Left cardiac atrium (tissue), 4 donors: Measurements from ENCODE around the gene APOBEC3F. TPM values are rescaled to one million over a fixed set of nuclear protein-coding genes. Genes with fewer than 3 reads are reported as not detected.
"Not testable (repeated sequence)": the region's sequence is repeated elsewhere in the genome, so short reads cannot be mapped to it uniquely, and the experiment has no call there.

Experiments used
- ATAC-seq, 2 donors: fragments of 200-7000 bp; cut with Tn5 transposase; one replicate each; pipeline ENCODE4 v1.9.1; 2020; ENCODE audit warnings: mild to moderate bottlenecking in 2 of 2, moderate library complexity in 2 of 2
- DNase-seq: peaks from one replicate; pipeline ENCODE4 v3.0.0-alpha.2; 2020
- intact Hi-C, 2 donors: fragments of 100-400 bp; cut with DNase I; formaldehyde crosslinking; loops; one replicate each; pipeline versions ENCODE4 v1.14.1 to v1.15.1; 2022 to 2023
- long read RNA-seq: library from polyadenylated mRNA; unstranded; transcript quantifications from one replicate; pipeline ENCODE4 v2.0.0, GENCODE V29; 2021
- total RNA-seq, 2 donors: library from RNA; stranded (reverse); fragmentation: NEBNext Ultra II Directional; extraction: Animal tissue kit (Norgen Biotek cat#: 25700); gene quantifications; one replicate each; pipeline ENCODE4 v1.2.1, GENCODE V29; 2021
- donor health status: DM: no; HTN: yes; CAD: no.
- donor health status: DM: no; HTN: yes; CAD: no; lungs with severe emphysema.
- donor health status: DM: yes; HTN: yes; CAD: no.
- donor health status: Dilated cardiomyopathy.

APOBEC3F gene
- total RNA-seq = 1 to 10 TPM; 5.2 to 6.6 TPM
- long read RNA-seq, partial matches to known transcripts = 2 of 3 reads
- long read RNA-seq, other reads (novel, unspliced or antisense) = 1 of 3 reads

DNA sequence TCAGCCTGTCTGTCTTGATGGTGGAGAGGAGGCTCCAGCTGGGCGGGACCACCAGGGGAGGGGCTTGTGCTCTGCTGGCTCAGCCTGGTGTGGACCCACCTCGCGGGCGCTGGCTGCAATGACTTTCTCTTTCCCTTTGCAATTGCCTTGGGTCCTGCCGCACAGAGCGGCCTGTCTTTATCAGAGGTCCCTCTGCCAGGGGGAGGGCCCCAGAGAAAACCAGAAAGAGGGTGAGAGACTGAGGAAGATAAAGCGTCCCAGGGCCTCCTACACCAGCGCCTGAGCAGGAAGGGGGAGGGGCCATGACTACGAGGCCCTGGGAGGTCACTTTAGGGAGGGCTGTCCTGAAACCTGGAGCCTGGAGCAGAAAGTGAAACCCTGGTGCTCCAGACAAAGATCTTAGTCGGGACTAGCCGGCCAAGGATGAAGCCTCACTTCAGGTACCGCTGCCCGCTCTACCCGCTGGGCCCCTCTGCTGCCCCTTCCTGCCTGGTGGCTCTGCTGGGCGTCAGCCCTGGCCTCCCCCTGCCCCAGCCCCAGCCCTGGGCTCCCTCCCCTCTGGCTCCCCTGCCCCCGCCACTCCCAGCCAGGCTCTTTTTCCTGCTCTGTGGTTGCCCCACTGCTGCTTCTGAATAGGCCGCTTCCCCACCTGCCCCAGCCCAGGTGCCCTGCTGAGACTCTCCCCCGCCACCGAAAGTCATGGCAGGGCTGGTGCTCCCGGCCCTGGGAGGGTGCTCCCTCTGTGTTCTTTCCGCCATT, at the start of gene APOBEC3F:
TSS of gene APOBEC3F (plus strand) at position 327 of the 759 bp plus-strand sequence. CDS start at position 424, 97 bp downstream.
- peak; percentile 66 for DNase-seq
- intact Hi-C loops = not testable (repeated sequence)
- ATAC-seq = peak; percentile 94 to 96

DNA sequence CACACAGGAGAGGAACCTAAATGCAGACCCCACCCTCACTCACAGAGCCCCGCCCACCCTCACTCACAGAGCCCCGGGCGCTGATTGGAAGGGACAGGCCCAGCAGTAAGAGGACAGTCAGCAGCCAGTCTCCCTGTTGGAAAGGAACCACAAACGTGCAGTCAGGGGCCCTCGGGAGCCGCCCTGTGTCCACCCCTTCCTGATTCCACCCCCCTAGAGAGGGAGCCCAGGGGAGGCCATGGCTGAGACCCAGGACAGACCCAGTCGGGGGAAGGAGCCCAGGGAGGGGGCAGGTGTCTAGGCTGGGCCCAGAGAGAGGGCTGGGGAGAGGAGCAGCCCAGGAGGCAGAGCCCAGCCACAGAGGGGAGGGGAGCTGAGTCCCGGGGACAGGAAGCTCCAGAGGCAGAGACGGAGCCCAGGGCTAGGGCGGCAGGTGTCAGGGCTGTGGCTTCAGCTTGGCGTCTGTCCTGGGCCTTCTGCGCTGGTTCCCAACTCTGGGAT, 47.7 kb upstream of the APOBEC3F start:
- intact Hi-C loops = loop anchor here in 1 of 2 donors (10.0 kb wide), 1 partner anchor 48 kb away; no protein-coding TSS in a partner anchor
- DNase-seq (peak; percentile 56), ATAC-seq (peak; percentile 79 to 88)

DNA sequence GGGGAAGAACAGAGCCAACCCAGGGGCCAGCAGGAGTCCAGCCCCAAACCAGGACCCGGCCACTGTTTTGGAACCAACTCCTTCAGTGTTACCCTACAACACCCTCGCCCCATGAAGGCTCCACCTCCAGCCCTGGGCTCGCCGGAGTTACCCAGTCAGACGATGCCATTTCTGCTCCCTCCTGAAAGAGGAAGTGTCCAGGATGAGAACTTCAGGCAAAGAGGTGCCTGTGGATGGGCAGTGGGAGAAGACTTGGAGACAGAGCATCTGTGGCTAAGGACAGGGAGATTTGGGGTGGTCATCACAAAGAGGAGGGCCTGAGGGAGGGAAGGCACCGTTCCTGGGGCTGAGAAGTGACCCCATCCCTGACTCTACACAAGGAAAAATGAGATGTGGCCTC, 44.6 kb upstream of the APOBEC3F start:
- DNase-seq (no peak), ATAC-seq (no peak)
- intact Hi-C loops = loop anchor here in 1 of 2 donors (10.0 kb wide), 1 partner anchor 51 kb away; no protein-coding TSS in a partner anchor

DNA sequence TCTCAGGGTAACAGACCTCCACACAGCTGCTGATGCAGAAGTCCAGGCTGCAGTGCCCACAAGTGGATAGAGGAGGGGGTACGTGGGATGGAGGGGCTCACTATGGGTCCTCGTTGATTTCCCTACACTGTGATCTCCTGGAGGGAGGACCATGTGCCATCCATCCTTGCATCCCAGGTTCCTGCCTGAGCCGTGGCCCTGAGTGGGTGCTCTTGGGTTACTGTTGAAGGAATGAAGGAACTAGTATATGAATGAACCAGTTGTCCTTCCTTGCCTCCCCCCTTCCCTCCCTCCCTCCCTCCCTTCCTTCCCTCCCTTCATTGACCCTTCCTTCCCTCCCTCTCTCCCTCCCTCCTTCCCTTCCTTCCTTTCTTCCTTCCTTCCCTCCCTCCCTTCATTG, 43.1 kb upstream of the APOBEC3F start:
- intact Hi-C loops = loop anchor here in 1 of 2 donors (10.0 kb wide), 1 partner anchor 53 kb away; no protein-coding TSS in a partner anchor
- ATAC-seq (no peak), DNase-seq (no peak)

DNA sequence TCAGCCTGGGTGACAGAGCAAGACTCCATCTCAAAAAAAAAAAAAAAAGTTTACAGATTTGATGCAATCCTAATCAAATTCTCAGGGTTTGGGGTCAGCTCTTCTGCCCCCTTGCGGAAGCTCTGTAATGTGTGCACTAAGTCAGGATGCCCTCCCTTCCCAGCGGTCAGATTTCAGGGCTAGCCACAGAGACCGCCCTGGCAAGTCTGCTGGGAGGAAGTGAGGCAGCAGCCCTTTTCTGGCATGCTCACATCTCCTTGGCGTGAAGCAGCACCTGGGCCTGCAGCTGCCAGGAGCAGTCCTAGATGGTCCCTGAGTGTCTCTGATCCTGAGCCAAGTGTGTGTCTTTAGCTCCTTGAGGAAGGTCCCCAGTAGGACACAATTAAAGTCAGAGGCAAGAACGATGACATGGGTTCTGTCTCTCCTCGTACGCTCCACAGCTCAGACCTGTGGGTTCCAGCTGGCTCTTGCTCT, 37.5 kb upstream of the APOBEC3F start:
- ATAC-seq = peak; percentile 92 to 96
- intact Hi-C loops = loop anchor here (1.0 to 10.0 kb wide), 4 partner anchors 122 to 238 kb away; no protein-coding TSS in a partner anchor
- peak; percentile 81 for DNase-seq

DNA sequence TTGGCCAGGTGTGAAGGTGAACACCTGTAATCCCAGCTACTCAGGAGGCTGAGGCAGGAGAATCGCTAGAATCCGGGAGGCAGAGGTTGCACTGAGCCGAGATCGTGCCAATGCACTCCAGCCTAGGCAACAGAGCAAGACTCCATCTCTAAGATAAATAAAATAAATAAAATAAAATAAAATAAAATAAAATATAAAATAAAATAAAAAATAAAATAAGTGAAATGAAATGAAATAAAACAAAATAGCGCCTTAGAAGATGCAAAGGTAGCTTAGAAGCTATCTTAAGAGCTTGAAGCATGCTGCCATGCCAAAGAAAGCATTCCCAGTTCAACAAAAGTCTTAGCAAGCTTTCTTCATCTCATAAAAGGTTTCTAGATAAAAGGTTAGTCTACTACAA, 33.5 kb upstream of the APOBEC3F start:
- no peak for DNase-seq
- ATAC-seq = no peak
- intact Hi-C loops = loop anchor here (5.0 to 10.0 kb wide), 3 partner anchors 115 to 242 kb away; no protein-coding TSS in a partner anchor

DNA sequence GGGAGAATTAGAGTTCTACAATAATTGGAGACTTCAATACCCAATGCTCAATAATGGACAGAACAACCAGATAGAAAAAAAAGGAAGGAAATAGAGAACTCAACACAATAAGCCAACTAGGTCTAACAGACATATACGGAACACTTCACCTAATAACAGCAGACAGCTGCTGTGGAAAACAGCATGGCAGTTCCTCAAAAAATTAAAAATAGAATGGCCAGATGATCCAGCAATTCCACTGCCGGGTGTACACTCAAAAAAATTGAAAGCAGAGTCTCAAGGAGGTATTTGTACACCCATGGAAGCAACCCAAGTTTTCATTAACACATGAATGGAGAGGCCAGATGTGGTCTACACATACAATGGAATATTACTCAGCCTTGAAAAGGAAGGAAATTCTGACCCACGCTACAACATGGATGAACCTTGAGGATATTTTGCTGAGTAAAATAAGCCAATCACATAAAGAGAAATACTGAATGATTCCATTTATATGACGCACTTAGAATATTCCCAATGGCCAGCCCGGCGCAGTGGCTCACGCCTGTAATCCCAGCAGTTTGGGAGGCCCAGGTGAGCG, 32.3 kb upstream of the APOBEC3F start:
- DNase-seq, ATAC-seq: not testable (repeated sequence)
- intact Hi-C loops = loop anchor here (5.0 to 10.0 kb wide), 3 partner anchors 114 to 244 kb away; no protein-coding TSS in a partner anchor

DNA sequence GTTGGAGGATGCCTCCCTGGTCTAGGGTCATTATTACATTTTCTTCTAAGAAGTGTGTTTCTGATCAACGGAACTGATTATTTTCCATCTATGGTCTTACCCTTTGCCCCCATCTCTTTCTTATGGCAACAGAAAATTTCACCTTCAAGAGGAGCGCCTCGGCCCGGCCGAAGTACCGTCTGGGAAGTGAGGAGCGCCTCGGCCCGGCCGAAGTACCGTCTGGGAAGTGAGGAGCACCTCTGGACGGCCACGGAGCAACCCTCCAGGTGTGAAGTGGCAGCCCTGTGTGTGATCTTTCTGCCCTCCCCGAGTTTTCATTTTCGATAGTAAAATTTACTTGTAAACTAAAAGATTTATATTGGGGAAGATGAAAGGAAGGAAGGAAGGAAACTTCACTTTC, 29.7 kb upstream of the APOBEC3F start:
- intact Hi-C loops = no loop called here
- no peak for DNase-seq
- no peak for ATAC-seq

DNA sequence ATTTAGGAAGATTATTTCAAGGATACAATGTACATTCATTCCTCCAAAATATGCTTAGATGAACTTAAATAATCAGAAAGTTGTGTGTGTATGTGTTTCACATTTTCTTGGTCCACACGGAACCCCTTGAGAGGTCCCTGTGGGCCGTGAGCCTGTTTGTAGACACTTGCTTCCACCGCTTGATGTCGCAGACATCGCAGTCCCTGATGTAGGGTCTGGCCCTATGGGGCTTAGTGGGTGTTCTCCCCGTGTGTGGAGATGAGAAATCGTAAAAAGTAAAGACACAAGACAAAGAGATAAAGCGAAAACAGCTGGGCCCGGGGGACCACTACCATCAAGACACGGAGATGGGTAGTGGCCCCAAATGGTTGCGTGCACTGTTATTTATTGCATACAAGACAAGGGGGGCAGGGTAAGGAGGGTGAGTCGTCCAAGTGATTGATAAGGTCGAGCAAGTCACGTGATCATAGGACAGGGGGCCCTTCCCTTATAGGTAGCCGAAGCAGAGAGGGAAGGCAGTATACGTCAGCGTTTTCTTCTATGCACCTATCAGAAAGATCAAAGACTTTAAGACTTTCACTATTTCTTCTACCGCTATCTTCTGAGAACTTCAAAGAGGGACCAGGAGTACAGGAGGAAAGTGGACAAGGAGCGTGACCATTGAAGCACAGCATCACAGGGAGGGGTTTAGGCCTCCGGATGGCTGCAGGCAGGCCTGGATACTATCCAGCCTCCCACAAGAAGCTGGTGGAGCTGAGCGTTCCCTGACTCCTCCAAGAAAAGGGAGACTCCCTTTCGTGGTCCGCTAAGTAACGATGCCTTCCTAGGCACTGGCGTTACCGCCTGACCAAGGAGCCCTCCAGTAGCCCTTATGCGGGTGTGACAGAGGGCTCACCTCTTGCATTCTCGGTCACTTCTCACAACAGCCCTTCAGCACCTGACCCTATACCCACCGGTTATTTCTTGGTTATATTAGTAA, 27.8 kb upstream of the APOBEC3F start:
- DNase-seq = no peak
- intact Hi-C loops = no loop called here
- ATAC-seq = peak in 1 of 2 donors; percentile 18

DNA sequence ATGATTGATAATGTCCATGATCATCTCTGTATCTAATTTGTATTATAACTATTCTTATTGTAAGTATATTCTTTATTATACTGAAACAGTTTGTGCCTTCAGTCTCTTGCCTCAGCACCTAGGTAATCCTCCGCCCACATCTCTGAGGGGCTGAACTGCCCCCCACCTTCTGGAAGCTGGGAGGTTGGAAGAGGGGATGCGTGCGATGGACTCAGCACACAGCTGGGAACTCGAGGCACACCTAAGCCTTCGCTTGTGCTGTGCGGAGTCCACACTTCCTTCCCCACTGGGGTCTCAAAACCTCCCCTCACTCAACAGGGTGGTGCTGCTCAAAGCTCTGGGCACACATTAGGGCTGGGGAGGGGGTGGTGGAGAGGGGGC, 27.1 kb upstream of the APOBEC3F start:
- ATAC-seq = peak in 1 of 2 donors; percentile 8
- DNase-seq, intact Hi-C loops: not testable (repeated sequence)

DNA sequence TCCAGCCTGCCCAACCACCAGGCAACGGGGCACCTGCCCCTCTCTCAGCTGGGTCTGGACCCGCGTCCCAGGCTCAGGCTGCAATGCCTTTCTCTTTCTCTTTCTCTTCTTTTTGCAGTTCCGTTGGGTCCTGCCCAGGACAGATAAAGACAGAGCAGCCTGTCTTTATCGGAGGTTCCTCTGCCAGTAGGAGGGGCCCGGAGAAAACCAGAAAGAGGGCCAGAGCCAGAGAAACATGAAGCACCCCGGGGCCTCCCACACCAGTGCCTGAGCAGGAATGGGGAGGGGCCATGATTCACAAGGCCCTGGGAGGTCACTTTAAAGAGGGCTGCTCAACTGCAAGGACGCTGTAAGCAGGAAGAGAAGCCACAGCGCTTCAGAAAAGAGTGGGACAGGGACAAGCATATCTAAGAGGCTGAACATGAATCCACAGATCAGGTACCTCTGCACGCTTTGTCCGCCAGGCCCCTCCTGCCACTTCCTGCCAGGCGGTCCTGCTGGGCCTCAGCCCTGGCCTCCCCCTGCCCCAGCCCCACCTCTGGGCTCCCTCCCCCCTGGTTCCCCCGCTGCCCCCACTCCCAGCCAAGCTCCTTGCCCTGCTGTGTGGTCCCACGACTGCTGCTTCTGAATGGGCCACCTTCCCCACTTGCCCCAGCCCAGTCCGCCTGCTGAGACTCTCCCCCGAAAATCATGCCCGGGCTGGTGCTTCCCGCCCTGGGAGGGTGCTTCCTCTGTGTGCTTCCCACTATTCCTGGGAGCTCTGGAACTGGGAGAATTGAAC, 26.5 kb upstream of the APOBEC3F start, which contains the start of gene APOBEC3C:
TSS of gene APOBEC3C (plus strand) at position 316 of the 781 bp plus-strand sequence. CDS start at position 422, 106 bp downstream.
- DNase-seq (peak; percentile 83), ATAC-seq (peak; percentile 97)
- intact Hi-C loops = no loop called here

DNA sequence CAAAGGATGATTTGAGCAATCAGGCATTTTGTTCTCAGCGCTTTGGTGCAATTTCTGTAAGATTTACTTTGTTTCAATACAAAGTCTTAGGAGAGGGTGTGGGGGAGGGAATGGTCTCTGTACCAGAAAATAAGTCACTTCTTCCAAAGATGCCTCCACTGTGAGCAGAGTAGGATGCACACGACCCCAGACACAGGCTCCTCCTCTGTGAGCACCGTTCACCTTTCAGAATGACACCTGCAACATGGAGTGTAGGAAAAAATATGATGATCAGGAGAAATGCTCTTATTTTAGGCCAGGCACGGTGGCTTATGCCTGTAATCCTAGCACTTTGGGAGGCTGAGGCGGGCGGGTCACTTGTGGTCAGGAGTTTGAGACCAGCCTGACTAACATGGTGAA, 25.9 kb upstream of the APOBEC3F start:
- ATAC-seq = peak in 1 of 2 donors; percentile 5
- DNase-seq, intact Hi-C loops: not testable (repeated sequence)

DNA sequence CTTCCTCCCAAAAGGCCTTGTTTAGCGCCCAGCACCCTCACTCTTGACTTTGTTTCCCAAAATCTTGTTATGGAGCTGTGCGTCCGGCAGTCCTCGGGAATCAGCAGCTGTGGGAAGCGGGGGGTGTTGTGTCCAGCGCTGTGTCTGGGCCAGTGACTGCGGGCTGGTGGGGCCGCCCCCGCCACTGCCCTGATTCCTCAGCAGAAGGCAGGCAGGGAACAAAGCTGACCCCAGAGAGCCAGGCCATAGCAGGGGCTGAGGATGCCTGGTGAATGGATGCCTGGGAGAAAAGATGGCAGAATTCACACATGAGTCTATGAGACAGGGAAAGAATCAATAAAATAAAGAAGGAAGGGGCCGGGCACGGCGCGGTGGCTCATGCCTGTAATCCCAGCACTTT, 24.1 kb upstream of the APOBEC3F start:
- ATAC-seq (no peak), DNase-seq (no peak)
- intact Hi-C loops = no loop called here

DNA sequence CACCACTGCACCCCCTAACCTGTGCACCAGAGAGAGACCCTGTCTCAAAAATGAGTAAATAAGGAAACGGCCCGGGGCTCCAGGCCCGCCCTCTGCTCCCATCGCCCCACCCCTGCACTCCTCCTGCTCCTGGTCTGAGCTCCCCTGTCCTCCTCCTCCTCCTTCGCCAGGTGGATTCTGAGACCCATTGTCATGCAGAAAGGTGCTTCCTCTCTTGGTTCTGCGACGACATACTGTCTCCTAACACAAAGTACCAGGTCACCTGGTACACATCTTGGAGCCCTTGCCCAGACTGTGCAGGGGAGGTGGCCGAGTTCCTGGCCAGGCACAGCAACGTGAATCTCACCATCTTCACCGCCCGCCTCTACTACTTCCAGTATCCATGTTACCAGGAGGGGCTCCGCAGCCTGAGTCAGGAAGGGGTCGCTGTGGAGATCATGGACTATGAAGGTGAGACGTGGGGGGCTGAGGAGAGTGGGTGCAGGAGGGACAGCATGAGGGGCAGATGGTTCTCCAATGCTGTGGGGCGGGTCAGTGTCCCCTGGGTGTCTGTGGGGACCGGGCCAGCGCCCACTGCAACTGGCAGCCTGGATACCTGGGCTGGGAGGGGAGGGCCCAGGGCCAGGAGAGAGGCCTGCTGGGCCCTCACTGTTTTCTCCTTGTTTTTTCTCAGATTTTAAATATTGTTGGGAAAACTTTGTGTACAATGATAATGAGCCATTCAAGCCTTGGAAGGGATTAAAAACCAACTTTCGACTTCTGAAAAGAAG, 22.9 kb upstream of the APOBEC3F start:
- intact Hi-C loops = no loop called here
- no peak for ATAC-seq
- no peak for DNase-seq

DNA sequence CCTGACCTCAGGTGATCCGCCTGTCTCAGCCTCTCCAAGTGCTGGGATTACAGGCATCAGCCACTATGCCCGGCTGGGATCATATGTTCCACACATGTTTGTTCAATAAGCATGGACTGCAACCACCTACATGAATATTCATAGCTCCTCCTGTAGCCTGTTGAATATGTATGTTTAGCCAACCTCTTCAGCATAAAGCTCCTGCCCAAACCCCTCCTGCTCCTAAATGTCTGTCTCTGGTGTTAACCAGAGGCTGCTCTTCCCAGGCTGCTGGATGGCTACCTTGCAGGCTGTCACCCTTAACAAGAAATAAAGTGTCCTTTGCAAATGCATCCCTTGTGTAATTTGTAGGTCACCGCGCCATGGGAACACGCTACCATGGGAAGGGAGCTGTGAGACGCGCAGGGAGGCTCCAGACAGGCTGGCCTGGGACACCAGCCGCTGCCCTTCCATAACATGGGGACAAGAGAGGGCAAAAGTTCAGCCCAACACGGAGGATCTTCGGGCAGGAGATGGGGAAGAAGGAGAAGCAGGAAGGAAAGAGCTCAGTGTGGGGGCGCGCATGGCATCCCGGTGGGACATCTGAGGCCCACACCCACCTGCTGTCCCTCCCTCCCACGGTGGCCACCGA, 20.5 kb upstream of the APOBEC3F start:
- DNase-seq, intact Hi-C loops: not testable (repeated sequence)
- ATAC-seq = peak; percentile 1 to 2

DNA sequence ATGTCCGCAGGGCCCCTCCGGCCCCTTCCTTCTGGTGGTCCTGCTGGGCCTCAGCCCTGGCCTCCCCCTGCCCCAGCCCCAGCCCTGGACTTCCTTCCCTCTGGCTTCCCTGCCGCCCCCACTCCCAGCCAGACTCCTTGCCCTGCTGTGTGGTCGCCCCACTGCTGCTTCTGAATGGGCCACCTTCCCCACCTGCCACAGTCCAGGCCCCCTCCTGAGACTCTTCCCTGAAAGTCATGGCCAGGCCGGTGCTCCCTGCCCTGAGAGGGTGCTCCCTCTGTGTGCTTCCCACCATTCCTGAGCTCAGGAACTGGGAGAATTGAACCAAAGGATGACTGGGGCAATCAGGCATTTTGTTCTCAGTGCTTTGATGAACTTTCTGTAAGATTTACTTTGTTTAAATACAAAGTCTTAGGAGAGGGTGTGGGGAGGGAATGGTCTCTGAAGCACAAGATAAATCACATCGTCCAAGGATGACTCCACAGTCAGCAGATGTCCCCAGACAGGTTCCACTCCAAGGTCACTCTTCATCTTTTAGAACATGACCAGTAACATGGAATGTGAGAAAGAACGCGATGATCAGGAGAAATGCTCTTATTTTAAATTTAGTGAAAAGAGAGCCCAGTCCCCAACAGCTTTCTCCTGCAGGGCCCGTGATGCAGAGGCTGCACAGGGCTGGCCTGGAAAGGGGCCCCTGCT, 19.0 kb upstream of the APOBEC3F start:
- DNase-seq (no peak), ATAC-seq (peak in 1 of 2 donors; percentile 4)
- intact Hi-C loops = no loop called here
